ENCODE measurements around the gene LAMA4. TPM values are rescaled to one million over a fixed set of nuclear protein-coding genes. Genes with fewer than 3 reads are reported as not detected.

LAMA4 gene
- total RNA-seq, 1 donor from 2014 or later: 1.1 TPM

DNA sequence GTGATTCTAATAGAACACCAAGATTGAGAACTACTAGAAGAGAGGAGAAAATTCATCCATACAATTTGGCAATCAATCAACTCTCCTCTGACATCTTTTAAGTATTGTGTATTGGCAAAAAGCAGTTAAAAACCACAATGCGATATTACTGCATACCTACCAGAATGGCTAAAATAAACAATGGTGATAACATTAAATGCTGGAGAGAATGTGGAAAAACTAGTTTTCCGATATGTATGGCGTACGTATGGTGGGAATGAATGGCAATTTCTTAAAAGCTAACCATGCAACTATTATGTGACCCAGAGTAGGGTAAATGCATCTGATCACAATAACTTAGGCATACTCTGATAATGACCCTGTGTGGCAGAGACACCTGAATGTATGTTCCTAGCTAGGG, 29.3 kb upstream of the LAMA4 start:
- no peak for DNase-seq (ENCODE audit: low spot score, unreplicated experiment)
- Mint-ChIP-seq H3K36me3 (ENCODE audit: insufficient read depth) (no peaks in the 10 kb centered on the region), H3K27me3 (no peaks in the 10 kb centered on the region), H3K9me3 (ENCODE audit: low read depth) (no peaks in the 10 kb centered on the region), H3K4me1 (ENCODE audit: low read depth) (peaks cover 14% of the 10 kb centered on the region), H3K27ac (no peak overlapping the region), H3K4me3 (ENCODE audit: low read depth) (no peak overlapping the region)
- TF ChIP-seq, protein P1, sequence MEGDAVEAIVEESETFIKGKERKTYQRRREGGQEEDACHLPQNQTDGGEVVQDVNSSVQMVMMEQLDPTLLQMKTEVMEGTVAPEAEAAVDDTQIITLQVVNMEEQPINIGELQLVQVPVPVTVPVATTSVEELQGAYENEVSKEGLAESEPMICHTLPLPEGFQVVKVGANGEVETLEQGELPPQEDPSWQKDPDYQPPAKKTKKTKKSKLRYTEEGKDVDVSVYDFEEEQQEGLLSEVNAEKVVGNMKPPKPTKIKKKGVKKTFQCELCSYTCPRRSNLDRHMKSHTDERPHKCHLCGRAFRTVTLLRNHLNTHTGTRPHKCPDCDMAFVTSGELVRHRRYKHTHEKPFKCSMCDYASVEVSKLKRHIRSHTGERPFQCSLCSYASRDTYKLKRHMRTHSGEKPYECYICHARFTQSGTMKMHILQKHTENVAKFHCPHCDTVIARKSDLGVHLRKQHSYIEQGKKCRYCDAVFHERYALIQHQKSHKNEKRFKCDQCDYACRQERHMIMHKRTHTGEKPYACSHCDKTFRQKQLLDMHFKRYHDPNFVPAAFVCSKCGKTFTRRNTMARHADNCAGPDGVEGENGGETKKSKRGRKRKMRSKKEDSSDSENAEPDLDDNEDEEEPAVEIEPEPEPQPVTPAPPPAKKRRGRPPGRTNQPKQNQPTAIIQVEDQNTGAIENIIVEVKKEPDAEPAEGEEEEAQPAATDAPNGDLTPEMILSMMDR (IDR thresholded peaks at IDR 0.05; ENCODE audit: unreplicated experiment): no peak

DNA sequence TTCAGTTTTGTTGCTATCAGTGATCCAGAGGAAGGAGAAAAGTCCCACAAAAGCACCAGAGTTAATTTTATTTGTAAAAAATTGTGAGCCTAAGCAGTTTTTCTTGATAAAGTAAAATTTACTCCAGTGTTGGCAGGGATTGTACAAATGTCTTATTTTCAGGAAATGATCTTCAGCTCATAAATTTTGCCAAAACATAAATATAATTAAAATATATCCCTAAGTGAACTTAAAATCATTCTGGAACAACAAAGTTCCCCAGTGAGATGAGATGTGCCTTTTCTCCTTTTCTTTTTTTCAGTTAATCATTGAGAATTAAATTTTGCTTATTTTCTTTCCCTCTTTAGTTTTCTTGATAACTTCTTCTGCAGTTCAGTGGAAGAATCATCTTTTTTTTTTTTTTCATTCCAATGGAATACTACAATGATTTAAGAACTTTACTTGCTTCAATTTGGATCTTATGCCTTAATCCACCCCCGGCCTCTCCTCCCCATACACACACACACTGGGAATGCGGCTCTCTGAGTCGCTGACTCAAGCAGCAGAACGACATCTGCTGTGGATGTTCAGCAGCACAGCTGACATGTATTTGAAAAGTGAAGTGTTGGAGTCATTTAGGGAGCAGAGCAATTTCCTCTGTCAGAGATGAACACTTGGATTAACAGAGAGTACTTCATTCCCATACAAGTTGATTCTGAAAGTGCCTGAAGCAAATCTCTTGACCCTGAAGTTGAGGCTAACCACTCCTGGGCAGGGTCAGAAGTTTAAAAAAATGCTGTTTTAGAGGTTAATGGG, 27.7 kb upstream of the LAMA4 start:
- H3K9me3 Mint-ChIP-seq (ENCODE audit: low read depth): no peaks in the 10 kb centered on the region
- H3K27ac Mint-ChIP-seq: no peak overlapping the region
- H3K27me3 Mint-ChIP-seq: no peaks in the 10 kb centered on the region
- H3K4me3 Mint-ChIP-seq (ENCODE audit: low read depth): no peak overlapping the region
- TF ChIP-seq, protein P1 (IDR thresholded peaks at IDR 0.05; ENCODE audit: unreplicated experiment): no peak
- DNase-seq (ENCODE audit: low spot score, unreplicated experiment): no peak
- H3K4me1 Mint-ChIP-seq (ENCODE audit: low read depth): peaks cover 14% of the 10 kb centered on the region
- H3K36me3 Mint-ChIP-seq (ENCODE audit: insufficient read depth): no peaks in the 10 kb centered on the region

- H3K4me3 Mint-ChIP-seq (ENCODE audit: low read depth): no peak overlapping the region
- H3K27ac Mint-ChIP-seq: no peak overlapping the region
- no peak for DNase-seq (ENCODE audit: low spot score, unreplicated experiment)
- TF ChIP-seq, protein P1 (IDR thresholded peaks at IDR 0.05; ENCODE audit: unreplicated experiment): no peak
- no peaks in the 10 kb centered on the region for H3K36me3 Mint-ChIP-seq (ENCODE audit: insufficient read depth)
- H3K4me1 Mint-ChIP-seq (ENCODE audit: low read depth): peaks cover 14% of the 10 kb centered on the region
- no peaks in the 10 kb centered on the region for H3K27me3 Mint-ChIP-seq
- H3K9me3 Mint-ChIP-seq (ENCODE audit: low read depth): no peaks in the 10 kb centered on the region
Observed at GRCh38 chr6:112279031-112279935, 24.9 kb upstream of the LAMA4 start.

GRCh38 chr6:112275365-112275764, 21.0 kb upstream of the LAMA4 start:
- DNase-seq (ENCODE audit: low spot score, unreplicated experiment): no peak
- H3K27ac Mint-ChIP-seq: no peak overlapping the region
- TF ChIP-seq, protein P1 (IDR thresholded peaks at IDR 0.05; ENCODE audit: unreplicated experiment): no peak
- no peaks in the 10 kb centered on the region for H3K9me3 Mint-ChIP-seq (ENCODE audit: low read depth)
- no peaks in the 10 kb centered on the region for H3K36me3 Mint-ChIP-seq (ENCODE audit: insufficient read depth)
- H3K27me3 Mint-ChIP-seq: peaks cover 4% of the 10 kb centered on the region
- H3K4me3 Mint-ChIP-seq (ENCODE audit: low read depth): no peak overlapping the region
- H3K4me1 Mint-ChIP-seq (ENCODE audit: low read depth): peaks cover 2% of the 10 kb centered on the region

DNA sequence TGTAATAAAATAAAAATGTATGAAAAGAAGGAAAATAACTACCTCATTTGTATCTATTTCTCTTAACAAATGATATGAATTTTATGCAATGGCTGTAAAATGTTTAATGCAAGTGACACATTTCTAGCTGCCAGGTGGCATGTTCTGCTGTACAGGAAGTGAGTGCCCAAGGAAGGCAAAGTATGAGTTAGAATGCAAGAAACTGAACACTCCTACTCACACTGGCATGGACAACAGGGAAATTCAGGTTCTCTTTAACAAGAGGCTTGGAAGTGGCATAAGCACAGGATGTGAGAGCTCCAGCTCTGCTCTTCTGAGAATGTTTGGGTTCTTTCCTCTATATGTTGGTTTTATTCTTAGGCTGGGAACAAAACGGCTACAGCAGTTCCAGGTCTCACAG, 20.4 kb upstream of the LAMA4 start:
- DNase-seq (ENCODE audit: low spot score, unreplicated experiment): no peak
- TF ChIP-seq, protein P1 (IDR thresholded peaks at IDR 0.05; ENCODE audit: unreplicated experiment): no peak
- no peaks in the 10 kb centered on the region for H3K9me3 Mint-ChIP-seq (ENCODE audit: low read depth)
- H3K27ac Mint-ChIP-seq: no peak overlapping the region
- H3K27me3 Mint-ChIP-seq: peaks cover 4% of the 10 kb centered on the region
- H3K36me3 Mint-ChIP-seq (ENCODE audit: insufficient read depth): no peaks in the 10 kb centered on the region
- H3K4me3 Mint-ChIP-seq (ENCODE audit: low read depth): no peak overlapping the region
- peaks cover 2% of the 10 kb centered on the region for H3K4me1 Mint-ChIP-seq (ENCODE audit: low read depth)

Data from progenitor cell of endocrine pancreas (in vitro differentiated cells).